Ishikawa (cell line): ENCODE data around the gene NACC2.

ENCODE experiments used
- CEBPB ChIP-seq: IDR thresholded peaks from 2 replicates; pipeline ENCODE4 v1.6.1; 2012
- CREB1 ChIP-seq: IDR thresholded peaks from 2 replicates; pipeline ENCODE4 v1.6.1; 2012; ENCODE audit warnings: low read depth
- EGR1 ChIP-seq: IDR thresholded peaks from 2 replicates; pipeline ENCODE4 v1.6.1; 2012
- EP300 ChIP-seq: IDR thresholded peaks from 2 replicates; pipeline ENCODE4 v1.6.1; 2012; ENCODE audit warnings: borderline replicate concordance
- FOXM1 ChIP-seq: IDR thresholded peaks from 2 replicates; pipeline ENCODE4 v1.6.1; 2012; ENCODE audit warnings: low read depth, borderline replicate concordance
- NFIC ChIP-seq: IDR thresholded peaks from 2 replicates; pipeline ENCODE4 v1.6.1; 2012
- RAD21 ChIP-seq: IDR thresholded peaks from 2 replicates; pipeline ENCODE4 v1.6.1; 2012; ENCODE audit warnings: low read depth
- TAF1 ChIP-seq: IDR thresholded peaks from 2 replicates; pipeline ENCODE4 v1.6.1; 2012; ENCODE audit warnings: low read depth, mild to moderate bottlenecking
- TCF12 ChIP-seq: IDR thresholded peaks from 2 replicates; pipeline ENCODE4 v1.6.1; 2012; ENCODE audit warnings: low read depth
- TEAD4 ChIP-seq: IDR thresholded peaks from 2 replicates; pipeline ENCODE4 v1.6.1; 2012
- YY1 ChIP-seq: IDR thresholded peaks from 2 replicates; pipeline ENCODE4 v1.6.1; 2012; ENCODE audit warnings: low read depth
- ZBTB7A ChIP-seq: IDR thresholded peaks from 2 replicates; pipeline ENCODE4 v1.6.1; 2012; ENCODE audit warnings: low read depth
- TF ChIP-seq, protein P1 (sequence below): IDR thresholded peaks from 2 replicates; pipeline ENCODE4 v1.6.1; 2012; ENCODE audit warnings: low read depth, mild to moderate bottlenecking
- TF ChIP-seq, protein P2 (sequence below): IDR thresholded peaks from 2 replicates; pipeline ENCODE4 v1.6.1; 2012
- TF ChIP-seq, protein P3 (sequence below): IDR thresholded peaks from 2 replicates; pipeline ENCODE4 v1.6.1; 2012

The NACC2 gene

DNA sequence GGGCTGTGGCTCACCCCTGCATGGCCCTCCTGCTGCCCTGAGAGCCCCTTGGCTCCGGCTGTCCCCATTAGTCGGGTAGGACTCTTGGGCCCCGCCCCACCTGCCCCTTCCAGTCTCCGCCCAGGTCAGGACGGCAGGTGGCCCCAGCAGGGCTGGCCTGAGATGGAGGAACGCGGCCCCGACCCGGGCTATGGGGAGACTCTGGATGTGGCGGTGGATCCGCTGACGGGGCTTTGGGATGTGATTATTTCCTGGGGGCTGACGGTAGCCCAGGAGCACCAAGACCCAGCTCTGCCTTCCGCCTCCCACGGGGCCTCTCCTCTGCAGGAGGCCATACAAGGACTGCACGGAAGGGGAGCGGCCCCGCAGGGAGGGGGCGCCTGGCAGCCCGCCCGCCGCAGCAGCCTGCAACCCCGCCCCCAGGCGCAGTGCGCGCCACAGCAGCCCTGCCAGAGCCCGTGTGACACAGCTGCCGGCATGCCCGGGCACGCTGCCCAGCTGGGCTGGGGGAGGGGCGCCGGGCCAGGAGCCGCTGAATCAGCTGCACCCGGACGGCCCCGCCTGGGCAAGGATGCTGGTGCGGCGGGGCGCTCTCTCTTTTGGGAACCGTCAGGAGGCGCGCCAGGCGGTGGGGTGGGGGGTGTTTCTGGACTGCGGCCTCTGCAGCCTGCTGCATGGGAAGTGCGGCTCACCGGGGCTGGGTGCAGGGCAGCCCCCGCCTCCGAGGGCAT, 14.4 kb upstream of the NACC2 start:
- TF ChIP-seq TAF1 = peak; percentile 37; the same call in 1 of the 2 replicates
- TF ChIP-seq EGR1 = peak; percentile 56; the same call in 1 of the 2 replicates
- TF ChIP-seq, protein P1, sequence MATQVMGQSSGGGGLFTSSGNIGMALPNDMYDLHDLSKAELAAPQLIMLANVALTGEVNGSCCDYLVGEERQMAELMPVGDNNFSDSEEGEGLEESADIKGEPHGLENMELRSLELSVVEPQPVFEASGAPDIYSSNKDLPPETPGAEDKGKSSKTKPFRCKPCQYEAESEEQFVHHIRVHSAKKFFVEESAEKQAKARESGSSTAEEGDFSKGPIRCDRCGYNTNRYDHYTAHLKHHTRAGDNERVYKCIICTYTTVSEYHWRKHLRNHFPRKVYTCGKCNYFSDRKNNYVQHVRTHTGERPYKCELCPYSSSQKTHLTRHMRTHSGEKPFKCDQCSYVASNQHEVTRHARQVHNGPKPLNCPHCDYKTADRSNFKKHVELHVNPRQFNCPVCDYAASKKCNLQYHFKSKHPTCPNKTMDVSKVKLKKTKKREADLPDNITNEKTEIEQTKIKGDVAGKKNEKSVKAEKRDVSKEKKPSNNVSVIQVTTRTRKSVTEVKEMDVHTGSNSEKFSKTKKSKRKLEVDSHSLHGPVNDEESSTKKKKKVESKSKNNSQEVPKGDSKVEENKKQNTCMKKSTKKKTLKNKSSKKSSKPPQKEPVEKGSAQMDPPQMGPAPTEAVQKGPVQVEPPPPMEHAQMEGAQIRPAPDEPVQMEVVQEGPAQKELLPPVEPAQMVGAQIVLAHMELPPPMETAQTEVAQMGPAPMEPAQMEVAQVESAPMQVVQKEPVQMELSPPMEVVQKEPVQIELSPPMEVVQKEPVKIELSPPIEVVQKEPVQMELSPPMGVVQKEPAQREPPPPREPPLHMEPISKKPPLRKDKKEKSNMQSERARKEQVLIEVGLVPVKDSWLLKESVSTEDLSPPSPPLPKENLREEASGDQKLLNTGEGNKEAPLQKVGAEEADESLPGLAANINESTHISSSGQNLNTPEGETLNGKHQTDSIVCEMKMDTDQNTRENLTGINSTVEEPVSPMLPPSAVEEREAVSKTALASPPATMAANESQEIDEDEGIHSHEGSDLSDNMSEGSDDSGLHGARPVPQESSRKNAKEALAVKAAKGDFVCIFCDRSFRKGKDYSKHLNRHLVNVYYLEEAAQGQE = no peak
- peak; percentile 84 for TF ChIP-seq EP300
- TF ChIP-seq TEAD4 = peak; percentile 90
- TF ChIP-seq, protein P2, sequence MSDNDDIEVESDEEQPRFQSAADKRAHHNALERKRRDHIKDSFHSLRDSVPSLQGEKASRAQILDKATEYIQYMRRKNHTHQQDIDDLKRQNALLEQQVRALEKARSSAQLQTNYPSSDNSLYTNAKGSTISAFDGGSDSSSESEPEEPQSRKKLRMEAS = peak; percentile 88
- TF ChIP-seq YY1 = peak; percentile 75
- TF ChIP-seq RAD21 = peak; percentile 33; the same call in 1 of the 2 replicates
- peak; percentile 99 for TF ChIP-seq NFIC
- peak; percentile 36; the same call in 1 of the 2 replicates for TF ChIP-seq CEBPB
- no peak for TF ChIP-seq CREB1
- TF ChIP-seq, protein P3, sequence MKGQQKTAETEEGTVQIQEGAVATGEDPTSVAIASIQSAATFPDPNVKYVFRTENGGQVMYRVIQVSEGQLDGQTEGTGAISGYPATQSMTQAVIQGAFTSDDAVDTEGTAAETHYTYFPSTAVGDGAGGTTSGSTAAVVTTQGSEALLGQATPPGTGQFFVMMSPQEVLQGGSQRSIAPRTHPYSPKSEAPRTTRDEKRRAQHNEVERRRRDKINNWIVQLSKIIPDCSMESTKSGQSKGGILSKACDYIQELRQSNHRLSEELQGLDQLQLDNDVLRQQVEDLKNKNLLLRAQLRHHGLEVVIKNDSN = peak; percentile 73
- TF ChIP-seq TCF12 = peak; percentile 95
- TF ChIP-seq ZBTB7A = peak; percentile 77
- TF ChIP-seq FOXM1 = peak; percentile 52; the same call in 1 of the 2 replicates

DNA sequence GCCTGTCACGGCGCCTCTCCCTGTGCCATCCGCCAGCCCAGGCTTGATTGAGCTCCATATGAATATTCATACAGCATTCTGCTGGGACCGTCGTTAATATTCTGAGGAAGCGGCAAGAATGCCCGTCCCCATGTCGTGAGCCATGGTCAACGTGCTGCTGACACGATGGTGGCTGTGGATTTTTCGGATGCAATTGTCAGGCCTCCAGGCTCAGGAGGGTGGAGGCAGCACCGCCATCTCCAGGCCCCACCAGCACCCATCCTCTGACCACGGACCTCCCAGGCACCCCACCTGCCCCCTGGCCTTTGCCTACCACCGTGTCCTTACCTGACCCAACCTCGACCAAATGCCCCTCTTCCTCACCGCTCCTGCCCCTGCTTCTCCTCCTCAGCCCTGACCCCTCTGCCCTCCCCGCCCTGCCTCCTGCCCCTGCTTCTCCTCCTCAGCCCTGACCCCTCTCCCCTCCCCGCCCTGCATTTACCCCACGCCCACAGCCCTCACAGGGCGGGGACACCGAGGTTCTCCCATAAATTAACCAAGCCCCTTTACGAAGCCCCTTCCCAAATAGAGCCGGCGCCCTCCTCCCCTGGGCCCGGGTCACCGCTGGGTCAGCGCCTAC, 13.7 kb upstream of the NACC2 start:
- TF ChIP-seq RAD21 (no peak), CREB1 (no peak), TCF12 (no peak), ZBTB7A (no peak), EGR1 (no peak), TEAD4 (no peak), FOXM1 (no peak), CEBPB (no peak)
- TF ChIP-seq, protein P1 = no peak

DNA sequence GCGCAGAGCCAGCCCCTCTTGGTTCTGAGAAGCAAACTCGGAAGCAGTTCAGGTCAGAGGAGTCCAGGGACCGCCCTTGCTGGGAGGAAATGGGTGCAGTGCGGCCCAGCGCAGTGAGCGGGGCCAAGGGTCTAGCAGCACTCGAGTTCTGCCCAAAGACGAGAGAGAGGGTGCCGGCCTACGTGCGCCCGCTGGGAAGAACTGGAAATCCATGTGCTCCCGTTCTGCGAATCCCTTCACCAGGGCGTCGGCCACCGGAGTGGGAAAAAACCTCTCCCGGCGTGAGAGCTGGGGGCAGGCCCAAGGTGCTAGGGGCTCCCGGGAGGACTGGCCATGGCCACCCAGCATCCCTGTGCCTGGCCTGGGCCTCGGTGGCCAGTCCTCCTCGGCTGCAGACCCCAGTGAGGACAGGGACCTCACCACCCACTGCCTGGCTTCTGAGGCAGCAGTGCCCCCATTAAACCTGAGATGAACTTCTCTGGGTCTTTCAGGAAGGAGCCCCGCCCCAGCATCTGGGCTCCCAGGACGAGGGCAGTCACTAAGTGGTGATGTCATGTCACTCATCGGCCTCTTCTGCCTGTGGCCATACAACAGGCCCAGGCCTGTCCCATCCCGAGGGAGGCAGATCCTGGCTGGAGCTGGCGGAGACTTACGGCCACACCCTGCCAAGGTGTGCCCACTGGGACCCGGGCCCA, 13.0 kb upstream of the NACC2 start:
- TF ChIP-seq TEAD4 = no peak
- TF ChIP-seq, protein P3 = no peak
- no peak for TF ChIP-seq FOXM1
- TF ChIP-seq TCF12 = no peak
- TF ChIP-seq EP300 = no peak
- TF ChIP-seq, protein P1 = no peak
- no peak for TF ChIP-seq TAF1
- TF ChIP-seq, protein P2 = no peak
- TF ChIP-seq EGR1 = no peak
- TF ChIP-seq NFIC = no peak
- TF ChIP-seq ZBTB7A = no peak
- no peak for TF ChIP-seq YY1
- TF ChIP-seq CEBPB = no peak
- no peak for TF ChIP-seq CREB1
- no peak for TF ChIP-seq RAD21
